Measurements from ENCODE around the gene KIAA0513.

DNA sequence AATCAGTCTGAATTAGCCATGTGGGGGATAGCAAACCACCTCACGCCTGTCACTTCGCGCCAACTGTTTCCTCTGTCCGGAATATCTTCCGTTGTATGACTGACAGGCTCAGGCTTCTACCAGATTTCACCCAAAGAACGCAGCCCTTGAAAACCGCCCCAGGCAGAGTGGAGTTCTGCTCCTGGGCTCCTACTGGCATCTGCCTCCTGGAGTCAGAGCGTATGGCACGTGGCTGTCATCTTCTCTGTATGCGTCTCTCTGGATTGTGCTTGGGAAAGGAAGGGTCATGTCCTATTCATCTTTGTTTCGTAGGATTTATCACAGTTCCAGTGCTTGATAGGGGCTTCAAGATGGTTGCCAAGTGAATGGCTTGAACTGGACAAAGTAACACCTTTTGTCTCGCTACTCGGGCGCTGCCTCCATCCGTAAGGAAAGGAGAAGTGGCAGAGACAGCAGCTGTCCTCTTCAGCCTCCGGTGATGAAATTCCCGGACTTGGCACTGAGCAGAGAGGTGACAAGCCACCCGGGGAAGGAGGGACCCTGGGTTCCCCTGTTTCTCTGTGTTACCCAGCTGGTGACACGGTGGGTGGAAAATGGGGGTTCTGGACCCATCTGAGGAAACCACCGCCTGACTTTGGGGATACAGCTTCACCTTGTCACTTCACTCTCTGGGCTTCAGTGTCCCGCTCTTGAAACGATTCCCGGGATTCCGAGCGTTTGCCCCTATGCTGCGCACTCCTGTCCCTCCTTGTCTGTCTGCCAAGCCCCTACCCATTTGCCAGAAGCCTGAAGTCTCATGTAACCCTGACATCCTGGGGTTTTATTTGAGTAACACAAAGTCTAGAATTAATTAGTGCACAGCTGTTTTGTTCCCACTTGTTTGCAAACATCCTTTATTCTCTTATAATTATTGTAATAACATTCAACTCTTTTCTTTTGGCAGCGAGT lies 13.9 kb downstream of the KIAA0513 start:
- TF ChIP-seq, protein P1, sequence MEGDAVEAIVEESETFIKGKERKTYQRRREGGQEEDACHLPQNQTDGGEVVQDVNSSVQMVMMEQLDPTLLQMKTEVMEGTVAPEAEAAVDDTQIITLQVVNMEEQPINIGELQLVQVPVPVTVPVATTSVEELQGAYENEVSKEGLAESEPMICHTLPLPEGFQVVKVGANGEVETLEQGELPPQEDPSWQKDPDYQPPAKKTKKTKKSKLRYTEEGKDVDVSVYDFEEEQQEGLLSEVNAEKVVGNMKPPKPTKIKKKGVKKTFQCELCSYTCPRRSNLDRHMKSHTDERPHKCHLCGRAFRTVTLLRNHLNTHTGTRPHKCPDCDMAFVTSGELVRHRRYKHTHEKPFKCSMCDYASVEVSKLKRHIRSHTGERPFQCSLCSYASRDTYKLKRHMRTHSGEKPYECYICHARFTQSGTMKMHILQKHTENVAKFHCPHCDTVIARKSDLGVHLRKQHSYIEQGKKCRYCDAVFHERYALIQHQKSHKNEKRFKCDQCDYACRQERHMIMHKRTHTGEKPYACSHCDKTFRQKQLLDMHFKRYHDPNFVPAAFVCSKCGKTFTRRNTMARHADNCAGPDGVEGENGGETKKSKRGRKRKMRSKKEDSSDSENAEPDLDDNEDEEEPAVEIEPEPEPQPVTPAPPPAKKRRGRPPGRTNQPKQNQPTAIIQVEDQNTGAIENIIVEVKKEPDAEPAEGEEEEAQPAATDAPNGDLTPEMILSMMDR (IDR thresholded peaks at IDR 0.05): no peak
- no peak for TF ChIP-seq EZH2 (IDR thresholded peaks at IDR 0.05; ENCODE audit: borderline replicate concordance, insufficient read depth, low read depth, low read length, poor library complexity, severe bottlenecking)
